BLaER1 treated with 17β-estradiol and CSF1 and Interleukin-3, amounts not matched to agents 10 nM and 100 nM (cell line): ENCODE results near the gene PIANP.
"Not testable (repeated sequence)": the region's sequence is repeated elsewhere in the genome, so short reads cannot be mapped to it uniquely, and the experiment has no call there.

Experiments
- H3K27ac ChIP-seq, 11 experiments: shearing (Covaris generic); formaldehyde crosslinking; 2 replicates each; pipeline ENCODE4 v1.8.1; 2022
- H3K27me3 ChIP-seq, 11 experiments: shearing (Covaris generic); formaldehyde crosslinking; 2 replicates each; pipeline ENCODE4 v1.8.1; 2022
- H3K36me3 ChIP-seq, 11 experiments: shearing (Covaris generic); formaldehyde crosslinking; 2 replicates each; pipeline ENCODE4 v1.8.1; 2022
- H3K4me1 ChIP-seq, 10 experiments: shearing (Covaris generic); formaldehyde crosslinking; 2 replicates each; pipeline ENCODE4 v1.8.1; 2022
- H3K4me2 ChIP-seq, 11 experiments: shearing (Covaris generic); formaldehyde crosslinking; 2 replicates each; pipeline ENCODE4 v1.8.1; 2022
- H3K4me3 ChIP-seq, 10 experiments: shearing (Covaris generic); formaldehyde crosslinking; 2 replicates each; pipeline ENCODE4 v1.8.1; 2022
- H3K9ac ChIP-seq, 11 experiments: shearing (Covaris generic); formaldehyde crosslinking; 2 replicates each; pipeline ENCODE4 v1.8.1; 2022
- H3K9me3 ChIP-seq, 11 experiments: shearing (Covaris generic); formaldehyde crosslinking; replicated peaks in 1 of 11; 2 replicates each; pipeline ENCODE4 v1.8.1; 2022
- H4K20me1 ChIP-seq, 11 experiments: shearing (Covaris generic); formaldehyde crosslinking; 2 replicates each; pipeline ENCODE4 v1.8.1; 2022
- Cebpa-rat ChIP-seq, 11 experiments: shearing (Covaris generic); IDR thresholded peaks; 2 replicates each; pipeline ENCODE4 v1.8.1; 2022

PIANP gene, protein sequence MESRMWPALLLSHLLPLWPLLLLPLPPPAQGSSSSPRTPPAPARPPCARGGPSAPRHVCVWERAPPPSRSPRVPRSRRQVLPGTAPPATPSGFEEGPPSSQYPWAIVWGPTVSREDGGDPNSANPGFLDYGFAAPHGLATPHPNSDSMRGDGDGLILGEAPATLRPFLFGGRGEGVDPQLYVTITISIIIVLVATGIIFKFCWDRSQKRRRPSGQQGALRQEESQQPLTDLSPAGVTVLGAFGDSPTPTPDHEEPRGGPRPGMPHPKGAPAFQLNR

GRCh38 chr12:6700646-6701051 lies at the start of gene PIANP:
PIANP (minus strand) TSS chr12:6700815; CDS start chr12:6698061, 2,754 bp downstream.
- Histone ChIP-seq H3K9me3 (no peaks in the 10 kb centered on the region), H3K4me1 (peaks cover 48 to 65% (median 60%) of the 10 kb centered on the region in 10 experiments), H3K4me3 (peak within 1 kb of the TSS; percentile 50 to 74 (median 63)), H4K20me1 (peaks cover 0 to 21% (median 4%) of the 10 kb centered on the region in 11 experiments; a peak in 11 of 22 replicates), H3K27me3 (peaks cover 0 to 48% (median 18%) of the 10 kb centered on the region in 11 experiments; a peak in 16 of 22 replicates), H3K9ac (peak within 1 kb of the TSS; percentile 32 to 77 (median 63); a peak in 21 of 22 replicates), H3K36me3 (no peaks in the 10 kb centered on the region), H3K4me2 (peak within 1 kb of the TSS; percentile 90 to 99 (median 97)), H3K27ac (peak within 1 kb of the TSS in 3 of 11 experiments; percentile 7 to 45 (median 43); a peak in 4 of 22 replicates)
- no peak for TF ChIP-seq Cebpa-rat (IDR thresholded peaks at IDR 0.05)

DNA sequence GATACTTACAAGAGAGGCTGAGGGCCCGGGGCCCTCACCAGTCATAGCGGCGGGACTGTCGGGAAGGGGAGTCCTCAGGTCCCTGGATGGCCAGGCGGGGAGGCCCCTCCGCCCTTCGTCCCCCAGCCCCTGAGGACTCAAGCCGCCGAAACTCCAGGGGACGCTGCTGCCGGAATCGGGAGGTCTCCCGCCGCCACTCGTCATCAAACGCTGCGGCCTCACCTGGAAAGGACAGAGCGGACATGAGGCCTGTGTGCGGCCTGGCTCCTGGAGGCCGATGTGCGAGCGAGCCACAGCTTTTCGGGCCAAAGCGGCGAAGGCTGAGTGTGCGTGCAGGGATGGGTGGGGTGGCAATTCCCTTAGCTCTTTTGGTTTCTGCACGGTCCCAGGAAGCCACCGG lies 48.1 kb upstream of the PIANP start:
- no peak overlapping the region for H3K4me2 ChIP-seq
- H3K27ac ChIP-seq: no peak overlapping the region
- no peak for TF ChIP-seq Cebpa-rat (IDR thresholded peaks at IDR 0.05)
- peaks cover 32 to 61% (median 47%) of the 10 kb centered on the region in 10 experiments for H3K4me1 ChIP-seq
- H4K20me1 ChIP-seq: peaks cover 0 to 36% (median 11%) of the 10 kb centered on the region in 11 experiments; a peak in 12 of 22 replicates
- H3K27me3 ChIP-seq: no peaks in the 10 kb centered on the region
- H3K9me3 ChIP-seq: no peaks in the 10 kb centered on the region
- no peak overlapping the region for H3K9ac ChIP-seq
- H3K36me3 ChIP-seq: peaks cover 53 to 61% (median 59%) of the 10 kb centered on the region in 11 experiments
- H3K4me3 ChIP-seq: no peak overlapping the region

DNA sequence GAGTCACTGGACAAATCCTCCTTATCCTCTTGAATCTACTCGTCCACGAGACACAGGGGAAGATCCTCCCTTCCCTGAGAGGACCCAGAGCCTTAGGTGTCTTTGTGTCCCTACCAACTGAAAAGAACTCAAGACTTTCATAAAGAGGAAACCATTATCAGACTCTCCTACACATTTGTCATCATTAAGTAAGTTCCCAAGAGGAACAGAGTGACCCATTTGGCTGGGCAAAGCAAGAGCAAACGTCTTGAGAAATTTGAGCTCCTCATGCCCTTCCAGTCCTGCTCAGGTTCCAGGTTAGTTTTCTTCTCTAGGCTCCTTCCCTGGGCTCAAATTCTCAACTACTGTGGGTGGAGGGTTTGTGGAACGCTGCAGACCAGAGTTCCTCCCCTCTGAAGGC lies 46.6 kb upstream of the PIANP start:
- Histone ChIP-seq H3K4me1 (peaks cover 29 to 57% (median 44%) of the 10 kb centered on the region in 10 experiments), H3K9me3 (no peaks in the 10 kb centered on the region), H3K27me3 (no peaks in the 10 kb centered on the region), H3K9ac (no peak overlapping the region; a peak in 1 of 22 replicates), H3K27ac (peak overlapping the region in 6 of 11 experiments; percentile 37 to 84 (median 80); a peak in 7 of 22 replicates), H3K4me3 (no peak overlapping the region), H4K20me1 (peaks cover 0 to 31% (median 9%) of the 10 kb centered on the region in 11 experiments; a peak in 12 of 22 replicates), H3K36me3 (peaks cover 53 to 61% (median 59%) of the 10 kb centered on the region in 11 experiments), H3K4me2 (peak overlapping the region in 1 of 11 experiments; percentile 3; a peak in 1 of 22 replicates)
- TF ChIP-seq Cebpa-rat (IDR thresholded peaks at IDR 0.05): no peak

DNA sequence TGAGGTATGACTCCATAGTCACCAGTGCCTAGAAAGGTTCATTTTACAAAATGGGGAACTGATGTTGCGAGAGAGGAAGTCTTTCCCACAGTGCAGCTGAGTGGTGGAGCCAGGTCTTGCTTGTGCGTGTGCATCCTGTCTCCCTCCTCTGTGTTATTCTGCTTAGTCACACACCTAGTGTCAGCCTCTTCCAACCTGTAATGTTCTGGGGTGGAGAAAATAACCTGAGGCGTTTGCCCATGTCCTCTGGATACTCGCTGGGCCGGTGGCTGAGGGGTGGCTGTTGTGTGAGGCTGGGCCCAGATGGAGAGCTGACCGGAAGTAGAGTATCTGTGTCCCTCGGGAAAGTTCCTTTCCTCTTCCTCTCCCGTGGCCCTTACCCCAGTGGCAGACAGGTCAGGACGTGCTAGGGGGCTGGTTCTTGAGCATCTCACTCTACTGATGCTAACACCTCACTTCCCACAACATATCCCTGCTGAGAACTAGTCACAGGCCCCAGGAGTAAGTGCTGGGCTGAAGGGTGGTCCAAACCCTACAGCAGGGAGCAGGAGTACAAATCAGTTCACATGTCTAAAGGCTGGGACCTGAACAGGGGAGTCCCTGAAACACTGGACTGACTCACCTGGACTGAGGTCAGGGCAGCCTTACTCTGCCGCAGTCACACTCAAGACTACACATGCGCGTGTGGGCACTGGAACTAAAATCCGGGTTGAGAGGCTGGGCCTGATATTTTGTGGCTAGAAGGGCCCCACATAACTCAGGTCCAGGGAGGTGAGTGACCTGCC lies 45.3 kb upstream of the PIANP start:
- Histone ChIP-seq H3K27ac (peak overlapping the region; percentile 54 to 84 (median 74); a peak in 21 of 22 replicates), H3K36me3 (peaks cover 42 to 50% (median 48%) of the 10 kb centered on the region in 11 experiments), H3K9me3 (no peaks in the 10 kb centered on the region), H4K20me1 (peaks cover 0 to 18% (median 0%) of the 10 kb centered on the region in 11 experiments; a peak in 4 of 22 replicates), H3K27me3 (no peaks in the 10 kb centered on the region), H3K4me3 (no peak overlapping the region), H3K4me2 (peak overlapping the region; percentile 67 to 86 (median 81)), H3K4me1 (peaks cover 17 to 44% (median 31%) of the 10 kb centered on the region in 10 experiments), H3K9ac (peak overlapping the region in 10 of 11 experiments; percentile 31 to 65 (median 53); a peak in 17 of 22 replicates)
- TF ChIP-seq Cebpa-rat (IDR thresholded peaks at IDR 0.05): peak in 1 of 11 experiments; percentile 19; a peak in 2 of 22 replicates

DNA sequence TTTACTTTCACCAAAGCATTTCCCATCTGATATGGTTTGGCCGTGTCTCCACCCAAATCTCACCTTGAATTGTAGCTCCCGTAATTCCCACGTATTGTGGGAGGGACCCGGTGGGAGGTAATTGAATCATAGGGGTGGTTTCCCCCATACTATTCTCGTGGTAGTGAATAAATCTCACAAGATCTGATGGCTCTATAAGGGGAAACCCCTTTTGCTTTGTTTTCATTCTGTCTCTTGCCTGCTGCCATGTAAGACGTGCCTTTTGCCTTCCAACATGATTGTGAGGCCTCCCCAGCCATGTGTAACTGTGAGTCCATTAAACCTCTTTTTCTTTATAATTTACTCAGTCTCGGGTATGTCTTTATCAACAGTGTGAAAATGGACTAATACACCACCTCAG lies 42.7 kb upstream of the PIANP start:
- not testable (repeated sequence) for H3K4me3 ChIP-seq, H4K20me1 ChIP-seq, H3K4me2 ChIP-seq, H3K9me3 ChIP-seq, H3K9ac ChIP-seq, H3K27me3 ChIP-seq, H3K27ac ChIP-seq
- Histone ChIP-seq H3K4me1 (peaks cover 16 to 34% (median 25%) of the 10 kb centered on the region in 10 experiments), H3K36me3 (peaks cover 16 to 24% (median 22%) of the 10 kb centered on the region in 11 experiments)

DNA sequence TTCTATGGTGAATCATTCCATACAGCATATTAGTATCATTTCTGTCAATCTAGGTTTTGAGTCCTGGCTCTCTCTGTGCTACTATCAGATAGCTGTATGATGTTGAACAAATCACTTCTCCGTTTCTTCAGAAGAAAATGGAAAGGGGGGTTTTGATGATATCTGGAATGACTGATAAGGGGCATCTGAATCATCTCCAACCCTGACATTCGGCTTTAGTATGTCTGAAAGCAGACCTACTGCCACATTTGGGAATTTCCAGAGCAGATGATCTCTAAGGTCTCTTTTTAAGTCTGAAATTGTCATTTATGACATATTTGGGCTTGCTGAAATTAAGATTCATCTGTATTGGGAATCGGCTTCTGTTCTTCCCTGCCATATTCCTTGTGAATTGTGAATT lies 42.2 kb upstream of the PIANP start:
- TF ChIP-seq Cebpa-rat (IDR thresholded peaks at IDR 0.05): no peak
- H3K27ac ChIP-seq: no peak overlapping the region
- no peaks in the 10 kb centered on the region for H3K27me3 ChIP-seq
- no peak overlapping the region for H3K9ac ChIP-seq
- no peak overlapping the region for H3K4me2 ChIP-seq
- H3K4me1 ChIP-seq: peaks cover 16 to 34% (median 25%) of the 10 kb centered on the region in 10 experiments
- peaks cover 0 to under 1% (median 0%) of the 10 kb centered on the region in 11 experiments; a peak in 1 of 22 replicates for H4K20me1 ChIP-seq
- no peak overlapping the region for H3K4me3 ChIP-seq
- H3K36me3 ChIP-seq: peaks cover 11 to 19% (median 17%) of the 10 kb centered on the region in 11 experiments
- H3K9me3 ChIP-seq: no peaks in the 10 kb centered on the region

- H3K9ac ChIP-seq, H3K4me2 ChIP-seq, H3K27ac ChIP-seq, H3K27me3 ChIP-seq, H3K9me3 ChIP-seq, H4K20me1 ChIP-seq, H3K4me3 ChIP-seq: not testable (repeated sequence)
- Histone ChIP-seq H3K4me1 (peaks cover 16 to 29% (median 23%) of the 10 kb centered on the region in 10 experiments), H3K36me3 (peaks cover 4 to 12% (median 10%) of the 10 kb centered on the region in 11 experiments)
Observed at GRCh38 chr12:6742080-6742479, 41.5 kb upstream of the PIANP start.

DNA sequence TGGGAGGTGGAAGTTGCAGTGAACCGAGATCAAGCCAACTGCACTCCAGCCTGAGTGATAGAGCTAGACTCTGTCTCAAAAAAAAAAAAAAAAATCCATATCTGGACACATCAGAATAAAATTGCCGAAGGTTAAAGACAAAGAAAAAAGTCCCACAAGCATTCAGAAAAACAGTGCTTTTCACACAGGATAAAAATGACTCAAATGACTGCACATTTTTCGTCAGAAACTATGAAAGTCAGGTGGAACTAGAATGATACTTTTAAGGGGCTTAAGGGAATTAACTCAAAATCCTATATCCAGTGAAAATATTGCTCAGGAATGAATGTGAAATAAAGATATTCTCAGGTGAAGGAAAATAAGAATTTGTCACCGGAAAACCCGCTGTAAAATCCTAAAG lies 36.1 kb upstream of the PIANP start:
- no peak overlapping the region for H3K27ac ChIP-seq
- TF ChIP-seq Cebpa-rat (IDR thresholded peaks at IDR 0.05): no peak

More for the DNA sequence above, 36.1 kb upstream of the PIANP start:
- no peaks in the 10 kb centered on the region for H3K9me3 ChIP-seq
- no peak overlapping the region for H3K4me3 ChIP-seq
- no peak overlapping the region for H3K9ac ChIP-seq
- peaks cover 3 to 38% (median 26%) of the 10 kb centered on the region in 11 experiments; a peak in 19 of 22 replicates for H3K36me3 ChIP-seq
- H3K4me1 ChIP-seq: peaks cover 0 to 15% (median 10%) of the 10 kb centered on the region in 10 experiments; a peak in 16 of 20 replicates
- no peaks in the 10 kb centered on the region for H3K27me3 ChIP-seq
- peaks cover 0 to 6% (median 0%) of the 10 kb centered on the region in 11 experiments; a peak in 1 of 22 replicates for H4K20me1 ChIP-seq
- H3K4me2 ChIP-seq: no peak overlapping the region
